DOHH2 (cell line): ENCODE results near the gene SUB1.

Experiments used
- H3F3A ChIP-seq: fragments of 200-600 bp; sonication (generic), shearing (Covaris generic); 2 replicates; pipeline ENCODE4 v1.6.0; 2016; ENCODE audit warnings: antibody characterized with exemption, mild to moderate bottlenecking; ENCODE audit not compliant: control insufficient read depth, insufficient read depth
- H3K27ac ChIP-seq: fragments of 200-600 bp; sonication (generic); 2 replicates; pipeline ENCODE4 v1.5.1; 2014; ENCODE audit warnings: low read depth, mild to moderate bottlenecking, low read length, moderate library complexity
- H3K27me3 ChIP-seq: fragments of 200-600 bp; sonication (generic); 2 replicates; pipeline ENCODE4 v1.6.1; 2014; ENCODE audit warnings: mild to moderate bottlenecking, low read length, mixed read lengths; ENCODE audit not compliant: control insufficient read depth
- H3K36me3 ChIP-seq: fragments of 200-600 bp; sonication (generic); 2 replicates; pipeline ENCODE4 v1.6.1; 2014; ENCODE audit warnings: mild to moderate bottlenecking, low read length, moderate library complexity, mixed read lengths; ENCODE audit not compliant: control insufficient read depth
- H3K4me1 ChIP-seq: fragments of 200-600 bp; sonication (generic); 2 replicates; pipeline ENCODE4 v1.6.1; 2014; ENCODE audit warnings: mild to moderate bottlenecking, low read length, mixed read lengths; ENCODE audit not compliant: control insufficient read depth
- H3K4me2 ChIP-seq: fragments of 200-600 bp; sonication (generic); 2 replicates; pipeline ENCODE4 v1.6.0; 2014; ENCODE audit warnings: mild to moderate bottlenecking, low read length, moderate library complexity
- H3K4me3 ChIP-seq: fragments of 200-600 bp; sonication (generic); 2 replicates; pipeline ENCODE4 v1.5.1; 2014; ENCODE audit warnings: mild to moderate bottlenecking, low read length, mixed read lengths
- H3K79me2 ChIP-seq: fragments of 200-600 bp; sonication (generic); 2 replicates; pipeline ENCODE4 v1.6.1; 2014; ENCODE audit warnings: mild to moderate bottlenecking, low read length, mixed read lengths; ENCODE audit not compliant: control insufficient read depth
- H3K9me2 ChIP-seq: fragments of 200-600 bp; sonication (generic); replicated peaks from 2 replicates; pipeline ENCODE4 v1.6.1; 2014; ENCODE audit warnings: mild to moderate bottlenecking, low read length, mixed read lengths; ENCODE audit not compliant: control insufficient read depth
- H3K9me3 ChIP-seq: fragments of 200-600 bp; sonication (generic); 2 replicates; pipeline ENCODE4 v1.6.1; 2014; ENCODE audit warnings: antibody characterized with exemption, low read length, mixed read lengths; ENCODE audit not compliant: control insufficient read depth, insufficient read depth
- H4K20me1 ChIP-seq: fragments of 200-600 bp; sonication (generic); 2 replicates; pipeline ENCODE4 v1.6.0; 2014; ENCODE audit warnings: low read depth, mild to moderate bottlenecking, antibody characterized with exemption, low read length, moderate library complexity; ENCODE audit not compliant: control insufficient read depth, insufficient read depth
- CTCF ChIP-seq: fragments of 200-600 bp; sonication (generic); IDR thresholded peaks from one replicate; pipeline ENCODE4 v1.5.1; 2014; ENCODE audit warnings: antibody characterized with exemption, mild to moderate bottlenecking, low read depth, low read length; ENCODE audit not compliant: poor library complexity, severe bottlenecking
- EZH2phosphoT487 ChIP-seq: fragments of 200-600 bp; sonication (generic); IDR thresholded peaks from 2 replicates; pipeline ENCODE4 v1.6.1; 2017; ENCODE audit warnings: borderline replicate concordance, mild to moderate bottlenecking, antibody characterized with exemption, low read length, moderate library complexity, mixed read lengths

Gene SUB1

GRCh38 chr5:32642276-32643002 lies 57.1 kb downstream of the SUB1 start:
- no peaks in the 10 kb centered on the region for H4K20me1 ChIP-seq
- H3K27me3 ChIP-seq = no peaks in the 10 kb centered on the region
- no peaks in the 10 kb centered on the region for H3F3A ChIP-seq
- no peak overlapping the region for H3K4me2 ChIP-seq
- H3K9me3 ChIP-seq = no peaks in the 10 kb centered on the region
- no peaks in the 10 kb centered on the region for H3K79me2 ChIP-seq
- H3K4me3 ChIP-seq = no peak overlapping the region
- H3K4me1 ChIP-seq = no peaks in the 10 kb centered on the region
- no peaks in the 10 kb centered on the region for H3K36me3 ChIP-seq
- TF ChIP-seq CTCF (no peak), EZH2phosphoT487 (no peak)
- no peaks in the 10 kb centered on the region for H3K9me2 ChIP-seq
- no peak overlapping the region for H3K27ac ChIP-seq

GRCh38 chr5:32645246-32645645 lies 59.9 kb downstream of the SUB1 start:
- no peaks in the 10 kb centered on the region for H3K27me3 ChIP-seq
- H3K27ac ChIP-seq = no peak overlapping the region
- H3F3A ChIP-seq = no peaks in the 10 kb centered on the region
- H3K9me3 ChIP-seq = no peaks in the 10 kb centered on the region
- no peaks in the 10 kb centered on the region for H3K4me1 ChIP-seq
- no peak overlapping the region for H3K4me3 ChIP-seq
- H3K9me2 ChIP-seq = no peaks in the 10 kb centered on the region
- TF ChIP-seq EZH2phosphoT487 (no peak), CTCF (no peak)
- no peak overlapping the region for H3K4me2 ChIP-seq
- no peaks in the 10 kb centered on the region for H3K79me2 ChIP-seq
- no peaks in the 10 kb centered on the region for H3K36me3 ChIP-seq
- H4K20me1 ChIP-seq = no peaks in the 10 kb centered on the region

GRCh38 chr5:32646061-32646969 lies 61.0 kb downstream of the SUB1 start:
- Histone ChIP-seq H3K4me2 (no peak overlapping the region), H3K27me3 (no peaks in the 10 kb centered on the region), H3F3A (no peaks in the 10 kb centered on the region), H3K4me3 (no peak overlapping the region), H3K9me3 (no peaks in the 10 kb centered on the region), H3K27ac (no peak overlapping the region), H4K20me1 (no peaks in the 10 kb centered on the region), H3K79me2 (no peaks in the 10 kb centered on the region), H3K4me1 (no peaks in the 10 kb centered on the region), H3K36me3 (no peaks in the 10 kb centered on the region), H3K9me2 (no peaks in the 10 kb centered on the region)
- TF ChIP-seq EZH2phosphoT487 (no peak), CTCF (no peak)
